Measurements from ENCODE around the gene JARID2.

DNA sequence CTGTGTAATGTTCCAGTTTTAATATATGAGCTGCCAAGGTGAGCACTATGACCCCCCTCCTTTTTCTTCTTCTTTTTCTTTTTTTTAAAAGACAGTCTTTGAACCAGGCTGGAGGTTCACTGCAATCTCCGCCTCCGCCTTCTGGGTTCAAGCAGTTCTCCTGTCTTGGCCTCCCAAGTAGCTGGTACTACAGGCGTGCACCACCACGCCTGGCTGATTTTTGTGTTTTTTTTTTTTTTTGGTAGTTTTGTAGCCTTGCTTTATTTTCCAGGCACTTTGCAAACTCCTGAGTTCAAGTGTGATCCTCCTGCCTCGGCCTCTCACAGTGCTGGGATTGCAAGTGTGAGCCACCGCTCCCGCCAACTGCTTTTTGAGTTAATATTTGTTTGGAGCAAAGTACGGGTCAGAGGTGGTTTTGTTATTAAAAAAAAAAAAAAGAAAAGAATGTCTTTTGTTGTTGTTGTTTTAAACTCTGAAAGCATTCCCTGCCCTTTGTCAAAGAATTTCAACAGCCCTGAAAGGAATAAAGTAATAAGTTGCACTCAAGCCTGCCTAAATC, 78.6 kb downstream of the JARID2 start:
- TF ChIP-seq, protein P1, sequence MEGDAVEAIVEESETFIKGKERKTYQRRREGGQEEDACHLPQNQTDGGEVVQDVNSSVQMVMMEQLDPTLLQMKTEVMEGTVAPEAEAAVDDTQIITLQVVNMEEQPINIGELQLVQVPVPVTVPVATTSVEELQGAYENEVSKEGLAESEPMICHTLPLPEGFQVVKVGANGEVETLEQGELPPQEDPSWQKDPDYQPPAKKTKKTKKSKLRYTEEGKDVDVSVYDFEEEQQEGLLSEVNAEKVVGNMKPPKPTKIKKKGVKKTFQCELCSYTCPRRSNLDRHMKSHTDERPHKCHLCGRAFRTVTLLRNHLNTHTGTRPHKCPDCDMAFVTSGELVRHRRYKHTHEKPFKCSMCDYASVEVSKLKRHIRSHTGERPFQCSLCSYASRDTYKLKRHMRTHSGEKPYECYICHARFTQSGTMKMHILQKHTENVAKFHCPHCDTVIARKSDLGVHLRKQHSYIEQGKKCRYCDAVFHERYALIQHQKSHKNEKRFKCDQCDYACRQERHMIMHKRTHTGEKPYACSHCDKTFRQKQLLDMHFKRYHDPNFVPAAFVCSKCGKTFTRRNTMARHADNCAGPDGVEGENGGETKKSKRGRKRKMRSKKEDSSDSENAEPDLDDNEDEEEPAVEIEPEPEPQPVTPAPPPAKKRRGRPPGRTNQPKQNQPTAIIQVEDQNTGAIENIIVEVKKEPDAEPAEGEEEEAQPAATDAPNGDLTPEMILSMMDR (tag by site-specific recombination; IDR thresholded peaks at IDR 0.05) = no peak
- TF ChIP-seq ZNF600 (tag by site-specific recombination; IDR thresholded peaks at IDR 0.05) (no peak), ZNF629 (tag by site-specific recombination; IDR thresholded peaks at IDR 0.05) (no peak), ZXDB (tag by site-specific recombination; IDR thresholded peaks at IDR 0.05) (no peak), ZNF521 (tag by site-specific recombination; IDR thresholded peaks at IDR 0.05) (no peak), ZNF423 (tag by site-specific recombination; IDR thresholded peaks at IDR 0.05) (no peak)
- TF ChIP-seq, protein P2, sequence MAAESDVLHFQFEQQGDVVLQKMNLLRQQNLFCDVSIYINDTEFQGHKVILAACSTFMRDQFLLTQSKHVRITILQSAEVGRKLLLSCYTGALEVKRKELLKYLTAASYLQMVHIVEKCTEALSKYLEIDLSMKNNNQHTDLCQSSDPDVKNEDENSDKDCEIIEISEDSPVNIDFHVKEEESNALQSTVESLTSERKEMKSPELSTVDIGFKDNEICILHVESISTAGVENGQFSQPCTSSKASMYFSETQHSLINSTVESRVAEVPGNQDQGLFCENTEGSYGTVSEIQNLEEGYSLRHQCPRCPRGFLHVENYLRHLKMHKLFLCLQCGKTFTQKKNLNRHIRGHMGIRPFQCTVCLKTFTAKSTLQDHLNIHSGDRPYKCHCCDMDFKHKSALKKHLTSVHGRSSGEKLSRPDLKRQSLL (tag by site-specific recombination; IDR thresholded peaks at IDR 0.05) = no peak
